ENCODE data around the gene PLEKHG4B.
"Not testable (repeated sequence)": the region's sequence is repeated elsewhere in the genome, so short reads cannot be mapped to it uniquely, and the experiment has no call there.

Gene PLEKHG4B

DNA sequence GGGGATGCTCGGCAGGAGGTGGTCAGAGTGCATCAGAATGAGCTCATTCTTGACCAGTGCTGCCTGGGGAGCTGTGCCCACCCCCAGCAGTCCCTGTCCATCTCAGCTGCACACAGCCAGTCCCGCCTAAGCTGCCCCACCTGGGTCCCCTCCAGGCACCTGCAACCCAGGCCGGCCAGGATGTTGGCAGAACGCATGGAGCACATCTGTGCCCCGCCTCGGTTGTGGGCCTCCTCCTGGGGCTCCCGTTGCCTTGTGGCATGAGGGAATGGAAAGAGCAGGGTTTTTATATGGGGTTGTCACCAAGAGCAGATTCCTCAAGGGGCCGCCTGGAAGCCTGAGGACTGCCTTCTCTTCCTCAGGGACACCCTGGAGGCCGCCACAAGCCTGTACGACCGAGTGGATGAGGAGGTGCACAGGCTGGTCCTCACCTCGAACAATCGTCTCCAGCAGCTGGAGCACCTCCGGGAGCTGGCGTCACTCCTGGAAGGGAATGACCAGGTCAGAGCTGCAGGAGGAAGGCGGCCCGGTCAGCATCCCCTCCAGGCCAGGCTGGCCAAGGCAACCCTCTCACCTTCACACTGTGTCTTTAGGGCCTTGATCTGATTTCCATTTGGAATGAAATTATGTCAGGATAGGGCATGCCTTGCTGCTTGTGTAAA, 64.6 kb downstream of the PLEKHG4B start:
- DNase-seq = no peak

GRCh38 chr5:157126-157715, 65.3 kb downstream of the PLEKHG4B start:
- DNase-seq = no peak

DNA sequence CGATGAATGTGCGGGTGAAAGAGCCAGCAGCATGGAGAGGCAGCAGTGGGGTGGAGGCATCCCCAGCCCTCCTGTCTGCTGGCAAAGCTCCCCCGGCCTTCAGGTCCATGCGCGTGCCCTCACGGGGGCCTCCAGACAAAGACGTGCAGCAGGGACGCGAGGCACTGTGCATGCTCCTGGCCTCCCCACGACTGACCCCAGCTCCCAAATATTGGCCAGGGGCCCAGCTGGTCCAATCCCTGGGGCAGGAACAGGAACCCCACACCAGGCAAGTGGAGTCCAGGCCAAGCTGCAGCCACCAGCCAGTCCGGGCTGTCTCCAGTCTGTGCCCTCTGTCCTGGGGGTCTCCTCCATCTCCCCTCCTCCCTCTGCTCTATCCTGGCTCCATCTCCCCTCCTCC, 65.8 kb downstream of the PLEKHG4B start:
- DNase-seq = no peak

DNA sequence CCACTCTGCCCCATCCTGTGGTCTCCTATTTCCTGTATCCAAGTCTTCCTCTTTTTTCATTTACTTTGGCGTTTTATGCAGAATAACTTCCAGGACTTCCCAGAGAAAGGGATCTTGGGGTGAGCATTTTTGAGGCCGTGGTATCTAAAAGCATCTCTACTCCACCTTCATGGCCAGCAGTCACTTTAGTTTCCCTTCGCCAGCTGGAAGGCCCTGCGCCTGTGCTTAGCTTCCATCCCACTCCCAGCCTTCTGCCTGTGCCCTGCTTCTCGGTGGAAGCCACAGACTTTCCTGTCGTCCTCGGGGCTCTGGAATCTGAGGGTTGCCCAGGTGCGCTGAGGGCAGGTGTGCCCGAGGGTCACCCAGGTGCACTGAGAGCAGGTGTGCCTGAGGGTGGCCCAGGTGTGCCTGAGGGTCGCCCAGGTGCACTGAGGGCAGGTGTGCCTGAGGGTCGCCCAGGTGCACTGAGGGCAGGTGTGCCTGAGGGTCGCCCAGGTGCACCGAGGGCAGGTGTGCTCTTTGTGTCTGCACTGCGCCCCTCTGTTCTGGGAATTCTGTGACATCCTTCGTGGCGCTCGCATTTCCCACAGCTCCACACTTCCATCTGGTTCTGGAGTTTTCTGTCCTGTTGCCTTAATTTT, 67.0 kb downstream of the PLEKHG4B start:
- DNase-seq = no peak

DNA sequence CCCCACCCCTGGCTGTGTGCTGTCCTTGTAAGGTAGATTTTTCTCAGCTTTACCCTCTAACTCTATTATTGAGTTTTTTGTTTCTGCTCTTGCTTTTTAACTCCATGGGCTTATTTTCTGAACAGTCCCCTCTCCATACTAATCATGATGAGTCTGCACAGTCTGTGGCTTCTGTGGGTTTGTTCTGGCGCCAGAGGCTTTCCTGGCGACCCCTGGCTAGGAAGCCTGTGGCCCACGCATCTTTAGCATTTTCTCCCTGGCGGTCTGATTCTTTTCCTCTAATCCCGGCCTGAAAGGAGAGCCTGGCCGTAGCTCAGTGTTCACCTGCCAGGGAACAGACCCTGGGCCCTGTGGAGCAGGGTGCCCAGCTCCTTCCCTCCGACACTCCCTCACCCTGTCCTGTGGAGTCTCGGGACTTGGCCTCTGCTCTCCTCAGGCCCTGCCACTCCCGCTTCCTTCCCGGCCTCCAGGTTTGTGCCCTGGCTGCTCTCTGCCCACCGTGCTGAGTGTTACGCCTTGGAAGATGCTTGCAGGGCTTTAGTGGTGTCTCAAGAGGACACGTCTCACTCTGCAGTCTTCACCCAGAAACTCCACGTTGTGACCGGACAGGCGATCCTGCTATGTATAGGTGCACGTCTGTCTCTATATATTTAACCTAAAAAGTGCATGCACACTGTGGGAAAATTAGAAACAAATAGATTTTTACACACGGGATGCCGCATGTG, 67.6 kb downstream of the PLEKHG4B start:
- DNase-seq = peak; percentile 69

GRCh38 chr5:160173-160510, 68.2 kb downstream of the PLEKHG4B start:
- peak; percentile 37 for DNase-seq

DNA sequence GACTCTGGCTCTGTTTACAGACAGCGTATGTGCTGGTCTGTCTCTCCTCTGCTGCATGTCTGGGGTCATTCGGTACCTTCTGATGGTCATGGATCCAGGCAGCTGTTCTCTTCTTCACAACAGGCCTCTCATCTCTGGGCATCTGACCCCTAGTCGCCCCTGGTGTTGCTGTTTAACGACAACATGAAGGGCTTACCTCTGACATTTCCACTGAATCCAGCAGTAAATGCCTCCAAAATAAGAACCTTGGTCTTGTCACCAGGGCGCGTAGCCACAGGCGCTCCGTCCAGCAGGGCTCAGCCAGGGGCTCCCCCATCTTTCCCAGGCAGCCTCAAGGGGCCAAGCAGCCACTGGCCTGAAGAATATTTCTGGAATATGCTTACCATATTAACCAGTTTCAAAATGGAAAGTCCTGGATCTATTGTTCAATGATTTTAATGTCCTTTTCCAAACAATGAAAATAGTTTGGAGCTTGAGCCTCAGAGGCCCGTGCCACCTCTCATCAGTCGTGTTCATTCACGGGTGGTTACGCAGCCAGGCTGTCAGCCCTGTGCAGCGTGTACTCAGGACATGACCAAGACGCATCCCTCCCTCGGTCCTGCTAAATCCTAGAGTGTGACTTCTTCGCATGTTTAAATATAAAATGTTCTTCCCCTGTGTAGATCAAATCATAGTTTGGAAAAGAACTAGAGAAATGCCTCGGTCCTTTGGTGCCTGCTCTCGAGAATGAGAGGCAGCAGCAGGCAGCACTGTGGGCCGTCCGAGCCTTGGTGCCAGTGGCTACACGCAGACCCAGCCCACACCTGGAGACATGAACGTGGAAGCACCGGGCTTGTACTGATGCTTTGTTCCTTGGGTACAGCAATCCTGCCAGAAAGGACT, 69.2 kb downstream of the PLEKHG4B start:
- no peak for DNase-seq

DNA sequence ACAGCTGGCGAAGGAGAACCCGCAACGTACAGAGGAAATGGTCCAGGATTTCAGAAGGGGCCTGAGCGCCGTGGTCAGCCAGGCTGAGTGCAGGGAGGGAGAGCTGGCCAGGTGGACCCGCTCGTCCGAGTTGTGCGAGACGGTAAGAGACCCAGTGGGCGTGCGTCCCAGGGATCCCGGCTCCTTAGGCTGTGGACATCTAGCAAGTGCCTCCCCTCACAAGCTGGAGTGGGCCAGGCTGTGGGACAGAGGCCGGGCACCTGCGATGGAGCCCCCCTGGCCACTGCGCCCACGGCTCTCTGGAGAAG, 69.8 kb downstream of the PLEKHG4B start:
- no peak for DNase-seq

DNA sequence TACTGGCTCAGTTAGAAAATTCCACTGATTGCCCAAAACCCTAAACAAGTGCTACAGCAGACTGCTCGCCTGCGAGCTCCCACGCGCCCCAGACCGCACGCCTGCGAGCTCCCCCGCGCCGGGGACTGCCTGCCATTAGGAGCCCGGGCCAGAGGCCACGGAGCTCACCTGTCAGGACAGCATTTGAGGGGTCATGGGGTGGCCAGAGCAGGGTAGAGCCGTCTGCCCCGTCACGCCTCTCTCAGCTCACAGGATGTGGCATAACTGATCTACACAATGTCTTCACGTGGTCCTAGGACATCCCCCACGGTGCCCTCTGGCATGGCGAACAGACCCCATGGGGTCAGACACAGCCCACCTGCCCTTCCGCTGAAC, 70.2 kb downstream of the PLEKHG4B start:
- DNase-seq = no peak

DNA sequence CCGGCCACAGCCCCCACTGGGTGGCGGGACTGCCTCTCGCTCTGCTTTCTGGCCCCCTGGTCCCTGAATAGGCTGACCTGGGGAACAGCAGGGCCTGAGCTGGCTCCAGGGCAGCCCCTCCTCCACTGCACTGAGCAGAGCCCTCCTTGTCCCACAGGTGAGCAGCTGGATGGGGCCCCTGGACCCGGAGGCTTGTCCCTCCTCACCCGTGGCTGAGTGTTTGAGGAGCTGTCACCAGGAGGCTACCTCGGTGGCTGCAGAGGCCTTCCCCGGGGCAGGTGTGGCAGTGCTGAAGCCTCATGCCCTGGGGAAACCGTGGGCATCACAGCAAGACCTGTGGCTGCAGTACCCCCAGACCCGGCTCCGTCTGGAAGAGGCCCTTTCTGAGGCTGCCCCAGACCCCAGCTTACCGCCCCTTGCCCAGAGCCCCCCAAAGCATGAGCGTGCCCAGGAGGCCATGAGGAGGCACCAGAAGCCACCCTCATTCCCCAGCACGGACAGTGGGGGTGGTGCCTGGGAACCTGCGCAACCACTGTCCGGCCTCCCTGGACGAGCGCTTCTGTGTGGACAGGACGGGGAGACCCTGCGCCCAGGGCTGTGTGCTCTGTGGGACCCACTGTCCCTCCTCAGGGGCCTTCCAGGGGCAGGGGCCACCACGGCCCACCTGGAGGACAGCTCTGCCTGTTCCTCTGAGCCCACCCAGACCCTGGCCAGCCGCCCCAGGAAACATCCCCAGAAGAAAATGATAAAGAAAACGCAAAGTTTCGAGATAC, 70.8 kb downstream of the PLEKHG4B start:
- DNase-seq = no peak

DNA sequence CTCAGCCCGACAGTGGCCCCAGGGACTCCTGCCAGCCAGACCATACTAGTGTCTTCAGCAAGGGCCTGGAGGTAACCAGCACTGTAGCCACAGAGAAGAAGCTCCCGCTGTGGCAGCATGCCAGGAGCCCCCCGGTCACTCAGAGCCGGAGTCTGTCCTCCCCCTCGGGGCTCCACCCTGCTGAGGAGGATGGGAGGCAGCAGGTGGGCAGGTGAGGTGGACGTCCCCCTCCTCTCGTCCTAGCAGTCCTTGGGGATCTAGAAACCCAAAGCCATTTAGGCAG, 71.3 kb downstream of the PLEKHG4B start:
- DNase-seq = no peak

DNA sequence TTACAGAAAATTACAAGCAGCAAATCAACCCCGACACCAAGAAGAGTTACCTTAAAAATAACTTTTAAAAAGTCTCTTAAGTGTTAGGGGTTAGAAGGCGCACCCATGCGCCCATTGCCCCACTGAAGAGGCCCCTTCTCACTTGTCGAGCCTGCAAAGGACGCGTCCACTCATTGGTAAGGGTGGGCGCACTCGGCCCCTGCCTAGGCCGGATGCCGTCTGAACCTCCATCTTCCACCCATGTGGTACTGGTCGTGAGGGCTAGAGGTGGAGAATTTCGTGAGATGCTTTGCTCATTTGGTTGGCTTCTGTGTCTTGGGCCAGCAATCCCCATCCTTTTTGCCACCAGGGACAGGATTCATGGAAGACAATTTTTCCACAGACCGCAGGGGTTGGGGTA, 71.9 kb downstream of the PLEKHG4B start:
- DNase-seq = no peak

GRCh38 chr5:164244-164643, 72.3 kb downstream of the PLEKHG4B start:
- DNase-seq = no peak

GRCh38 chr5:164783-165182, 72.8 kb downstream of the PLEKHG4B start:
- not testable (repeated sequence) for DNase-seq

GRCh38 chr5:166441-167372, 74.7 kb downstream of the PLEKHG4B start:
- no peak for DNase-seq

- no peak for DNase-seq
These were observed 75.5 kb downstream of the PLEKHG4B start for GRCh38 chr5:167511-167910.

GRCh38 chr5:167982-168660, 76.2 kb downstream of the PLEKHG4B start:
- DNase-seq = peak; percentile 96

- no peak for DNase-seq
These were observed 77.2 kb downstream of the PLEKHG4B start for GRCh38 chr5:169071-169727.

DNA sequence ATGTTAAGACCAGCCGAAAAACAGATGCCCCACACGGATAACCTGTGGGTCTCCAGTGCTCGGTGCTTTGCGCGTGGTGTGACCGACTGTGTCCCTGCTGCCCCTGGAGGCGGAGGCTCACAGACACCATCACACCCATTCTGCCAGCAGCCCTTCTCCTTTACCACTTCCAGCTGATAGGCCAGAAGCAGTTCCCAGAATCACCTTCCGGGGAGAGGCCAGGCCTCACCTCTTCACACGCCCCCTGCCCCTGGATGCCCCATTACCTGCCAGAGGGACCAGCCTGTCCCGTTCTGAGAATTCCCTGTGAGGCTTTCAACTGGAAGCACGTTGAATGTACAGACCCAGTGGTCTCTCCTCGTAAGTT, 77.7 kb downstream of the PLEKHG4B start:
- DNase-seq = no peak
